GM18519 (cell line): ENCODE measurements around the gene STX11.
A peak's percentile ranks its signal among the peaks of the same experiment; 100 is the strongest.

Experiments
- ATAC-seq: cut with Tn5 transposase; IDR thresholded peaks from one replicate; pipeline ENCODE4 v1.9.1; 2021; ENCODE audit warnings: mild to moderate bottlenecking, moderate library complexity; ENCODE audit not compliant: unreplicated experiment, low FRiP score

Gene STX11

DNA sequence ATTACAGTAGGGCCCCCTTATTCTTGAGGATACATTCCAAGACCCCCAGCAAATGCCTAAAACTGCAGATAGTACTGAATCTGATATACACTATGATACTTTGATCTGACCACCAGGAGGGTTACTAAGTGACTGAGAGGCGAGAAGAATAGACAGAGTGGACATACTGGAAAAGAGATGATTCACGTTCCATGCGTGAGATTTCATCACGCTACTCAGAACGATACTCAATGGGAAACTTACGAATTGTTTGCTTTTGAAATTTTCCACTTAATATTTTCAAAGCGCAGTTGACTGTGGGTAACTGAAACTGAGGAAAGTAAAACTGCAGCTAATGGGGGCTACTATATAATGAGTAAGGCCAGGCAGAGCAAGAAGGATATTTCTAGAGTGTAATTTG, 60.8 kb downstream of the STX11 start:
- no peak for ATAC-seq

DNA sequence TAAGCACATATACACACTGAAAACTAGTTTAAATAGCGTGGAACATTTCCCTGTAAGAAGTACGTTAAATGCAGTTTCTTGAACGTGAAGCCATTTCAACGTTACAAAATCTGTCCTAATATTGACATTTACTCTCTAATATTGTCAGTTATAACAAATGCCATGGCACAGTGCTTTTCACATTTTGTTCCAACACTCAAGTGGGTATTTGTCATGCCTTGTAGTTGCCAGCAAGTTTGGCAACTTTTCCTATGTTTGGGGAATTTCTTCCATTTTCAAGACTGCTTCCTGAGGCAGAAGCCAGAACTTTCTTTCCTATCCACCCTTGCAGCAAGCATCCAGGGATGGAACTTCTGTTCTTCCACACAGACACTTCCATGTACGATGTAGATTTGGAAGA, 63.0 kb downstream of the STX11 start:
- ATAC-seq: no peak

DNA sequence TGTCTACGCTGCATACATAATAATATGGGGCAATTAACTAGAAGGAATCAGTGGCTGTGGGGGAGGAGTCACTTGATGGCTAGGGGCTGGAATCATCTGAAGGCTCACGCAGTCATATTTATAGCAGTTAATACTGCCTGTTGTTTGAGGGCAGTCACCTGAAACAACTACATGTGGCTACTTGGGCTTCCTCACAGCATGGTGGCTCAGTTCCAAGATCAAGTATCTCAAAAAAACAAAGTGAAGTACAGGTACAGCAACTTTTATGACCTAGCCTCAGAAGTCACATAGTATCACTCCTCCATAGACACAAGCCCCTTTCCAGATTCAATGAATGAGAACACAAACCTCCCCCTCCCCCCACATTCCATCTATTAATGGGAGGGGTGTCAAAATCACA, 63.7 kb downstream of the STX11 start:
- no peak for ATAC-seq

DNA sequence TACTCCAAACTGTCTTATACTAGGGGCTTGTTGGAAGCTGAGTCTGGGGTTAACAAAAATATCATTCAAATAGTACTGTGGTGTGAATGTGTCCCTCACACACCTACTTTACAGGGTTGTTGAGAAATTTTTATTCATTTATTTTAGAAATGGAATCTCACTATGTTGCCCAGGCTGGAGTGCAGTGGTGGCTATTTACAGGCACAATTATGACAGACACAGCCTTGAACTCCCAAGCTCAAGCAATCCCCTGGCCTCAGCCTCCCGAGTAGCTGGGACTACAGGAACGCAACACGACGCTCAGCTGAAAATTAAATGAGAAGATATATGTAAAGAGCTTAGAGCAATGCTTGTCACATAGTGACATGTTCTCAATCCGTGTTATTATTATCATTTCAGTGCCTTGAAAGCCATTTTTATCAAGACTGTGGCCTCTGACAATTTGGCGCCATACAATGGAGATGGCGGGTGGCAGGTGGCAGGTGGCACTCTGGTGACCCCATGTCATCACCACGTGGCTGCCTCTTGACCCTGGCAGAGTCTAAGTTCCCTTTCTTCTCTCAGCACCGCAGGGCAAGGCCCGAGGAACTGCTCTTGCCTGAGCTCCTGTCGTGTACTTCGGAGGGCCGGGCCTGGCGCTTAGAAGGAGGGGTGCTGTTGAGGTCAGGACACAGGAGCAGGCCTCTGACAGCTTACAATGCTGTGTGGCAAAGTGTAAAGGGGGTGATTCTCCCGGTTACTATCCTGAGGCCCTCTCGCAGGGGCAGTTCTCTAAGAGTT, 64.5 kb downstream of the STX11 start:
- ATAC-seq: no peak

DNA sequence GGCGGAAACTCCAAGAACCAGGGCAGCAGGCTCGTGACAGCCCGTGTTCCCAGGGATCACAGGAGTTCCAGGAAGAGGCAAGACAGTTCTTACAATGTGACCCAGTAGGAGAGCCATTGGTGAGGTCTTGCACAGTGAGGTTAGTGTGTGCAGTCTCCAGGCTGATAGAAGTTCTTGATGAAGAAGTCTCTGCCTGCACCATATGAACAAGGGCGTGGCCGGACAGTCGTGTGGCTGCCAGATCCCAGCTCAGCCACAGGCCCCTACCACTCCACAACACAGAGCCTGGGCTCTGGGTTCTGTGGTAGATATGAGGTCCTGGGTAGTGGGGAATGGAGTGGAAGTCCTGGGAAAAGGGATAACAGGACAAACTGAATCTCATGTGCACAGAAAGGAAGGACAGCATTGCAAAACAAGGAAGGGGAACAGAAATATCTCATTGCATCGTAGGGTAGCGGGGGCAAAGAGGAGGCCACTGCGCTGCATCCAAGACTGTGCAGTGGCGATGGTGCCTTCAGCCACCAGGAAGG, 65.2 kb downstream of the STX11 start:
- ATAC-seq: no peak

DNA sequence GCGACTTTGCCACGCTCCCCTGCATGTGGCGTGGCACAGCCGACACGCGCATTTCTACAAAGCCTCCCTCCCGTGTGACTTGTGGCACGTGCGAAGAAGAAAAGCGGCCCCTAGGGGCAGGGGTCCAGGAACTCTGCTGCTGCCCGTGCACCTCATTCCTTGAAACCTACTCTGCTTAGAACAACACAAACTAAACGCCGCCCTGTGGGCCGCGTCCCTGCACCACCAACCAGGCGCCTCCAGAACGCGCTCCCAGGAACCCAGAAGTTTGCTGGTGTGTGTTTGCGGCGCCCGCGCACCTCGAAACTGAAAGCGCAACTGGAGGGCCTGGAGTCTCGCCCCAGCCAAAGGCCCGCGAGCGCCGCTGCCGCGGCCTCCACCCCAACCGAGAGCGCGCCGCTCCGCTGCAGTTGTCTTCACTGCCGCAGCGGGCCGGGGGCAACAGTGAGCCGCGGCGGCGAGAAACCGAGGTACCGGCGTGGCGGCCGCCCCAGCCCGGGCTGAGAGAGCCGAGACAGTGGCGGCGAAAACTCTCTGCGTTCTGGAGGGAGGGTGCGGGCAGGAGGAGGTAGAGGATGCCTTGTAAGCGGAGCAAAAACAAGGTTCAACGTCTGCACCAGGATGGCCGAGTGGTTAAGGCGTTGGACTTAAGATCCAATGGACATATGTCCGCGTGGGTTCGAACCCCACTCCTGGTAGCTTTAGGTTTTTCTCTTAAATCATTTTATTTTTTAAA, 65.8 kb downstream of the STX11 start:
- peak; percentile 70 for ATAC-seq

DNA sequence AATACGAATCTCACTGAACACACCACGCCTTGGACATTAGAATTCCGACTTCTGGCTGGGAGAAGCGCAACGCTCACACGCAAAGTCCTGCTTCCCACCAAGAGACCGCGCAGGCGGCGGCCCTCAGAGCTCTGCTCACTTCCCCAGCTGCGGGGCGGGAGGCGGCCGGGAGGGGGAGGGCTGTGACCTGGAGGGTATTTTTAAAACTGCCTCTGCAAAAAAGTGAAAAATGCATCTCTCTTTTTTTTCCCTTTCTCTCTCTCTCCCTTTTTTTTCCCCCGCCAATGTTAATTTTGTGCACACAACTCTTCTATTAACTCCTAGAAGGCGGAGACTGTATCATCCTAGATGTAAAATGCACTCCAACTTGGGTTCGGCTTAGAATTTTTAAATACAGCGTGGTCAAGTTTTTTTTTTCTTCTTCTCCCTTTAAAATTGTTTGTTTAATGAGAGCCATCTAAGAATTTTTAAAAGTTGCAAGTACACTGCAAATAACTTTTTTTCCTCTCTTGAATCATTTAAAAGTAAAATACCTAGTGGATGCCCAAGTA, 66.4 kb downstream of the STX11 start:
- ATAC-seq: peak; percentile 24

DNA sequence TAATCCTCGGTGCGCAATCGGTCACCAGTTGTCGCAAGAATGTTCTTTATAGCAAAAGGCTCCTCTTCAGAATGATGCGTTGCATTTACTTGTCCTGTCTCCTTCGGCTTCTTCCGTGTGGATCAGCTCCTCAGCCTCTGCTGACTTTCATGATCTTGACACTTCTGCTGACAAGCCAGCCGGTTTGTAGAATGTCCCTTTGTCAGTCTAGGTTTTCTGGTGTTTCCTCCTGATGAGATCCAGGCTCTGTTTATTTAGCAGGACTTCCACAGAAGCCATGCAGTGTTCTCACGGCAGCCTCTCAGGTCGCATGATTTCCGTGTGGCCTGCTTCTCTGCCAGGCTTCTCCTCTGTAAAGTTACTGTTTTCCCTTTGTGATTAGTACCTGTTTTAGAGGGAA, 66.9 kb downstream of the STX11 start:
- no peak for ATAC-seq

DNA sequence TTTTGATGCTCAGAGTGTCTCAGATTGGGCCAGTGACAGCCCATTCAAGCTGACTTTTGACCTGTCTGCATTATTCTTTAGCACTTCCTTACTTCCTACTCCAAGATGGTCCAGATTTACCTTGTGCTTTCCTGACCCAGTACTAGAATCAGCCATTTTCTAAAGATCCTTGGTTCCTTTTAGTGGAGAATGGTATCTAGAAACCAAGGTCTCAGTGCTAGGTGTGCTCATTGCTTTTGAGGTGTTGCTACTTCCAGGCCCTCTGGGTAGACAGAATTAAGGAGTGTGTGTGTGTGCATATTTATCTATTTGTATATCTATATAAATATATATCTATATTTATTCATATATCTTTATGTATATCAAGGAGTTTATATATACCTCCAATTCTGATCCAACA, 67.5 kb downstream of the STX11 start:
- no peak for ATAC-seq

DNA sequence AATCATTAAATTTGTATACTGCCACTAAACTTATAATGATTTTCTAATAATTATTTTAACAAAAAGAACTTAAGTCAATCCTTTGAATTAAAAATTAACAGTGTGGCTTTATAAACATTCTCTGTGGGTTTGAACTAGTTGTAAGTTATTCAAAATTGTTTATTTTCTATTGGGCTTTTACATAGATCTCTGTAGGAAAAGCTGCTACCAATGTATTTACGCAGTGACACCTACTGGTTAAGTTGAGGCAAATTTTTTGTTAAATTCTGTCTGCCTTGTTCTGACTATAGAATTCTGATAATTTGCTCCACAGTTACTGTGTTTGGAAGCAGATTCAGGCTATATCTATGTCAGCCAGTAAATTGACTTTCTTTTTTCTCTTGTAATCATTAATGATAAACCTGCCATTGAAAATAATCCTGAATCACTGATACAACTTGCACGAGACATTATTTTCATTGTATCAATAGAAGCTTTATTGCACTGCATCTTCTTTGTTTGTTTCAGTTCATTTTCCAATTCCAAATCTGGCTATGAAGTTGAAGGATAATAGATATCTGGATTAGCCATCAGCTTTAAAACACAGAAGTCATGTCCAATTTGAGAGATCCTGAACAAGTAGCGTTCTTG, 68.9 kb downstream of the STX11 start:
- no peak for ATAC-seq

DNA sequence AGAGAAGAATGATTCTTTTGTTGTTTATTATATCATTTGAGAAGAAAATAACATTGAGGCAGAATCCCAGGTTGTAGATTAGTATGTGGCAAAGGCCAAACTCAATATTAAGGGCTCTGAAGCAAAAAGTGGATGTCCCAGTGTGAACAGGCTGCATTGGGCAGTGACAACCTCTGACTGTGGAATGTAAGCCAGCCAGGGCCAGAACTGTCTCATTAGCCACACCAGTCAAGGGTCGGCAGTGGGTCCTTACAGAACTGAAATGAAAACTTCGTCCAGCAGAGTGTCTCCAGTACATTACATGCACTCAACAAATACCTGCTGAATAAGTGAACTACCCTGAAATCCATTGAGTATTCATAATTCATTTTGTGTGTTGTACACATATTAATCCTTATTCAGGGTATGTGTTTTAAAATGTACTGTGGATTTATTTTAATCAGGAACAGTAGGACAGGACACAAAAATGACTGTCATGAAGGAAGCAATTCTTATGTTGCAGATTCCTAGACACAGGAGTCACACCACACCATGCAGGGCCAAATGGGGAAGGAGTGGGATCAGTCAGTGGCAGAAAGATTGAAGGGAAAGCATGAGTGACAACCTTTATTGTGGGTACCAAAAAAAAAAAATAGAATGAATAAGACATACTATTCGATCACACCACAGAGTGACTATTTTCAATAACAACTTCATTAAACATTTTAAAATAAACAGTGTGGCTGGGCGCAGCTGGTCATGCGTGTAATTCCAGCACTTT, 69.9 kb downstream of the STX11 start:
- ATAC-seq: no peak

DNA sequence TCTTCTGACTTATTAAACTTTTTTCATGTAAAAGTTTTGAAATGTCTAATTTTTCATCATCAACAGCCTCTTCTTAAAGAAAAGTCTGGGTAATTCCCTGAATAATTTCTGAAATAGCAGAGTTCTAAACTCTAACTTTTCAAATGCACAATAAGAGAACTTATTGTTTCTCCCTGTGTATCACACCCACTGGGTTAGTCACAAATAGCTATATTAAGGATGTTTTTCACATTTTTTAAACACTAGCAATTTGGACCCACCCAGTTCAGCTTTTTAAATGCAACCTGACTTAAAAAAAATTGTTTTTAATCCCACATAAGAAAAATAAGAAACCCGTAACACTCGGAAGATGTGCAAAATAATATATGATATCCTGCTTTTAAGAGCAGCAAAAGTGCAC, 73.4 kb downstream of the STX11 start:
- no peak for ATAC-seq

DNA sequence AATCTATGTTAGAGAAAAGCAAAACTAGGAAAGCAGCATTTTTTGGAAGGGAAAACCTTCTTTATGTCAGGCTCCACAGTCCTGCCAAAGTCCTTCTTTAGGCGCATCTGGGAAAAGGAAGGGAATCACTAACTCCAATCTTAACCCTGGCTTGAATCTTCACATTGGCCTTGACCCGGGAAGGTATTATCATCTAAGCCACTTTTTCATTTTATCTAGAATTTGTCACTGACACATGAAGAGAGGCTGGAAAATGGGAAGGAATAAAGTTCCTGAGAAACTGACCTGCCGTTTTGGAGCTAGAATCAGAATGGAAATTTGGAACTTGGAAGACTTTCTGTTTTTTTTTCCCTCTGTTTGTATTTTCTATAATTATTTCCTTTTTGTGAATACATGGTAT, 81.4 kb downstream of the STX11 start:
- ATAC-seq: no peak

DNA sequence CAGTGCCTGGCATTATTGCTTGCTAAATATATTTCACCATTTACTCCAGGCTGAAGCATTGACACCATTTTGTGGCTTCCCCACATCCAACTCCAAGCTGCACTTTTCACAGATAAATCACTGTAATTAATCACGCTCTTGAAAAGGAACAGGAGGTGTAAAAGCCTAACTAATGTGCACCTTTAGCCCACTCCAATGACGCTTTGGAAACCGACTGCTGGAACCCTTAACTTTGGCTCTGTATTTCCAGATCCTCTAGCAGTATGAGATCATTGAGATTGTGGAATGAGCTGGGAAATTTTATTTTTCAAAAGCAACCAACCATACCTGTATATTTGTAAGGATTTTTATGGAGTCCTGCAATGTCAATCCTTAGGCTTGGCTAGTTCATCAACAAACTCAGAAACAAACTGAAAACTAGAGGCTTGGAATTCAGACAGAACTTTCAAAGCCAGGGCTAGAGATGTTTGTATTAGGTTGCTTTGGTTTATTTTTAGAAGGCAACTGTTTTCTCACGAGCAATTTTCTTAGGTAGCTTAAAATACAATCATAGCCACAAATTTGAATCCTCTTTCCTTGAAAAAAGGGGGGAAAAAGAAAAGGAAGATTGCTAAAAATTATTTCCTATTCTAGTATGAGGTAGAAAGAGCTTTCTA, 82.0 kb downstream of the STX11 start:
- no peak for ATAC-seq

DNA sequence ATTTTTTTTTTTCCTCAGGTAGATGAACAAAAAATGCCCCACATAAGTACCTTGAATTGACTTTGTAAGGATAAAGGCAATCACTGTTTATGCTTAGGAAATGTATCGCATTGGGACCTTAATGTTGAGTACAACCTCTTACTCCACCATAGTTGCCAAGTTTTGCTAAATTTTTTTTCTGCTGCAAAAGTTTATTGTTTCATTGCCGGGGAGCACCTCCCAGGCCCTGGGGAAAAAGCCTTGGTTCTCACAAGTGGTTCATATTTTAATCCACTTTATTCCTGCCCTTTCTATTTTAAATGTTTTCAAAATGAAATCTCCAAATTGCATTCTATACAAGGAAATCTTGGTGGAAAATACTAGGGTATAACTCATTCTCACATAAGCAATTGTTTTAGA, 82.5 kb downstream of the STX11 start:
- ATAC-seq: no peak

DNA sequence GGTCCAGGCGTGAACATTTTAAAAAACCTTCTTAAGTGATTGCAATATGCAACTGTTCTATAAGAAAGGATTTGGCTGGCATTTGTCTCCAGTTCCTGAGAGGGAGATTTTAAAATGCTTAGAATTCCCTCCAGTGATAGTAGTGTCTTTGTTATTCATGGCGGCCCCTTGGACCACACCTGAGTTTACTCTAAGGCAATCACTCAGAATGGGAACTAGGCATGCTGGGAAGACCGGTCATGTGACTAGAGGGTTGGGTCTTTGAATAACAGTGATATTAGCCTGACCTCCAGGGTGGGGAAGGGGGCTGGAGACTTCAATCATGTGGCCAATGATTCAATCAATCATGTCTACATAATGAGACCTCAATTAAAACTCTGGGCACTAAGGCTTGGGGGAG, 84.1 kb downstream of the STX11 start:
- ATAC-seq: no peak

DNA sequence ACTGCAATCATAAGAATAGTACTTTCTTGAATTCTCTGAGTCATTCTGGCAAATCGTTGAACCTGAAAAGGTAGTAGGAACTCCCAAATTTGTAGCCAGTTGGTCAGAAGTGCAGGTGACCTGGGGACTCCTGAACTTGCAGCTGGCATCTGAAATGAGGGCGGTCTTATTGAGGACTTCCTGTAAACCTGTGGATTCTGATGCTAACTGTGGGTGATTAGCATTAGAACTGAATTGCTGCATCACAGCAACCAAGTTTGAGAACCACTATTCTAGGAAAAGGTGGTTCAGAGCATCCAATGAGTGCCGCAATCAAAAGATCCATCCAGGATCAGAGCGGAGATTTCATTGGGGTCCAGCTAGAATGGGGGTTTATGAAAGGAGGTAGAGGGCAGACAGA, 84.6 kb downstream of the STX11 start:
- ATAC-seq: no peak
